Amniotic epithelial cell (primary cell): Measurements from ENCODE around the gene CAPN5.

Experiments
- DNase-seq: peaks from one replicate; pipeline ENCODE4 v3.0.0-alpha.2; 2010; ENCODE audit warnings: low read depth

CAPN5 gene

DNA sequence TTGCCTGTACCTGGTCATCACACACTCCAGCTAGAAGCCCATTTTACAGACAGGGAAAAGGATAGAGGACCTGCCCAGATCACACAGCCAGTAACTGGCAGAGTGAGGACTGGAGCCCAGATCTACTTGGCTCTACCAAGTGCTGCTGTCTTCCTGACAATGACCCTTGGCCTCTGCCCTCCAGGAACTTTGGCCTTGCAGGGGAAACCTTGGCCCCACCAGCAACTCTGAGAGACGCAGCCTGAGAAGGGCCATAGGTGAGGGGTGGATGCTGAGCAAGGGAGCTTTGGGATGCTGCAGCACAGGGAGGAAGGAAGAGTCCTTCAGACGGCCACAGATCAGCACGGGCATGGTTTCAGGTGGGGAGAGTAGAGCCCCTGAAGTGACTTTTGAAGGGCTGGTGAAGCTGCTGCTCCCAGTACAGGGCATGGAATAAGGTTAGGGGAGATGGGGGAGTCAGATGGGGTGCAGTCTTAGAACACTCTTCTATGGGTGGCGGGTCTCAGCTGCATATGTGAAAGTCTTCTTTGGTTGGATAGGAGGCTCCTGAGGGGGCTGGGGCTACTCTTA lies 2.0 kb upstream of the CAPN5 start:
- DNase-seq = no peak

DNA sequence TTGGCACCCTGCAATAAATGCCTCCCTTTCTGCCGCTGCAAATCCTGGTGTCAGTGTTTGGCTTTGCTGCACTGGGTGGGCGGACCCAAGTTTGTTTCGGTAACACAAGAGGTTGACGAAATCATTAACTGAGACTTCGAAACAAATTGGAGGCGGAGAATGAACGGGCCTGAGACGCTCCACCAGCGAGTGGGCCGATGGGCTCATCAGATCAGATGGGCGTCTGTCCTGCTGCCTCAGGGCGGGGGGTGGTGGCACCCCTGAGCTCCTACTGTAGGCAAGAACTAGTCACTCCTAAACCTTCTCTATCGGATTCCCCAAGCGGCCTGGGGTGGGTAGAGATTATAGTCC lies 918 bp upstream of the CAPN5 start:
- DNase-seq = peak; percentile 38

DNA sequence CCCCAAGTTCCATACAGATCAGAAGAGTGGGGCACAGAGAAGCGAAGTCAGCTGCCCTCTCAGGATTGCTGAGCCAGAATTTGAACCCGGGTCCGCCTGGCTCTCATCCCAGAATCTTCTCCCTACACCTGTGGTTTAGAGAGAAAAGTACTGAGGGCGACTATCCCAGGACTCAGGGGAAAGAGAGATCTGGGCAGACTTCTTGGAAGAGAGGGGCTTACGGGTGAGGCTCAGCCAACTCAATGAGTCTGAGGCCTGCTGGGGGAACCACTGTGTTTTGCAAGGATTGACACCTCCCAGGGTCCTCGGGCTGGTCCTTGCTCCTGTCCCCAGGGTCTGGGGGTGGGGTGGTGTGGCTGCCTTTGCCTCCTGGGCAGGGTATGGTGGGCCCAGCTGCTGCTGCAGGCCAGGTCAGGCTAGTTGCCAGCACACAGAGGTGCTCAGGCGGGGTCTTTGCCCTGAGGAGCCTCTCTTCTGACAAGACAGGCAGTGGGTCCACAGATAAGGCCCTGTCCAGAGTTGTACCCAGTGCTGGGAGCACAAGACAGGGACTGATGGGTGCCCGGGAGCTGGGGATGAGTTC lies 1.2 kb downstream of the CAPN5 start:
- no peak for DNase-seq

DNA sequence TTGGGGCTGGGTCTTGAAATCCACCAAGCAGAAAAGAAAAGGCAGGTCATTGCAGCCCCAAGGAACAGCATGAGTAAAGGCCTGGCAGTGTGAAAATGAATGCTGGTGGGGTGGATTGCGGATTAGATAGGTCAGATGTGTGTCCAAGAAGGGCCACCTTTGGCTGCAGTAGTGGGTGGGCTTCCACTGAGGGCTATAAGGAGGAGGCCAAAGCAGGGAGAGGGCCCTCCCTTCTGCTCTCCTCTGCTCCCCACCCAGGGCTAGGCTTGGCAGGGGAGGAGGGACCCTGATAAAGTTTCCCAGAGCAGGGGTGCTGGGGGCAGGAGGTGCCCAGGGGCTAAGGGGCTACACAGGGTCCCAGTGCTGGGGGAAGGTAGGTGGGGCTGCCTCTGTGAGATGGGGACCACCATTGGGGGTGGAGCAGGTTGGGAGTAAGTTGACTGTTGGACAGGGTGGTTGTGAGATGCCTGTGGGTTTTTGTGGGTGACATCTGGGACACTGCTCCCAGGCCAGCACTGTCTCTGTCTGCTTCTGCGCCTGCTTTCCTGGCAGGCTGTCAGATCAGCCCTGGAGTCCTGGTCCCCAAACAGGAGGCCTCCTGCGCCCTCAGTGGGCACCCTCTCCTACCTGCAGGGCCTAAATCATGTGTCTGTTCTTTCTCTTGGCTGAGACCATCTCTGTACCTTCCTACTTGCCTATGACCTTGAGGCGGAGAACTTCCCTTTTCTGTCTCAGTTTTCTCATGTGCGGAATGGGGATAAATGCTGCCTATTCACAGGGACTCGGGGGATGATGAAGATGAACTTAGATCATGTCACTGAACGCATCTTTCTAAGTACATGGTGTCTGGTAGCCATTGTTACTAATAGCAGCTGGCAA lies 1.9 kb downstream of the CAPN5 start:
- no peak for DNase-seq

DNA sequence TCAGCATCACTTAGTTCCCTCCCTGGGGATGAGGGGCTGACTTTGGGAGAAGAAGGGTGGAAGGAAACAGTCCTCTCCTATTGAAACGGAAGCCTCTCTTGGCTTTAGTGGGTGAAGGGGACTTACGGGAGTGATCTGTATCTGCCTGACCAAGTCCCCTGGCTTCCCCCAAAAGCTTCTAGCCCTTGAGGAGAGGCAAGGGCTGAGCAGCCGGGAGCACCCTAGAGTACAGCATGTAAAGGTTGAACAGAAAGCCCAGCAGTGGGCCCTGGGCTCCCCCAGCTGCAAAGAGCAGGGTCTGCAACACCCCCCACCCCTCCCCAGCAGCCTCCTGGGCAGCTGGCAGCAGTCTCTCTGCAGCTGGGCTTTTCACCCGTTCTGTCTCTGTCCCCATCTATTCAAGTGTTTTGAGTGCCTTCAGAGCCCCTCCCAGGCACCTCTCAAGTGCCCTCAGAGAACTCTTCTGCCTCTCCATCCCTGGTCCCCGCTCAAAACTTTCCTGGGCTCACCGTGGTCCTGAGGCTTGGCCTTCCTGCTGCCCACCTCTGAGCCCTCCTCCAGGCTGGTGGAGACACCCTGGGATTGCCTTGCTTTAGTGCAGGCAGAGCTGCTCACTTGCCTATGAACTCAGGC lies 2.7 kb downstream of the CAPN5 start:
- no peak for DNase-seq

DNA sequence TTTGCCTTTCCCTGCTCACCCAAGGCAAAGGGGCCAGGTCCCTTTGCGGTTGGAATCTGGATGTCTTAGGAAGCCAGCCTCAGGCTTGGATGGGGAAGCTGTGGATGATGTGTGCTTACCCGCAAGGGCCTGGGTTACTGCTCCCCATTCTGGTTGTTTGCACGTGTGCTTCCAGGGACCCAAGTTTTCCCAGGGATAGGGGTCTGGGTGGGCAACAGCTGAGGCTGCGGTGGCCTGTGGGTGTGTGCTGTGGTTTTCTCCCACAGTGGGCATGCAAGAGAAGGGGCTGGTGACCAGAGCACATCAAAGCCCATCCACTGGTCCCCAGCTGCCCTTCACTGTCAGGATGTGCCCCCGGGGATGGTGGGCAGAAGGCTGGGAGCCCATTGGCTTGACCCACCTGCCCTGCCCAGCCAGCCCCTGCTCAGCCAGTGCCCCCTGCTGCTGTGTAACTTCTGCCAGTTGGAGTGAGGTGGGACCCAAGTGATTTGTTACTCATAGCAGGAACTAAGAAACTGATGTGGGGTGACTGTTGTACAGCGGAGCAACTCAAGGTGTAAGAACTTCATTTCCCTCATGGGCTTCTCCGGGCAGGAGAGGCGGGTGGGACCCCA lies 3.3 kb downstream of the CAPN5 start:
- no peak for DNase-seq

DNA sequence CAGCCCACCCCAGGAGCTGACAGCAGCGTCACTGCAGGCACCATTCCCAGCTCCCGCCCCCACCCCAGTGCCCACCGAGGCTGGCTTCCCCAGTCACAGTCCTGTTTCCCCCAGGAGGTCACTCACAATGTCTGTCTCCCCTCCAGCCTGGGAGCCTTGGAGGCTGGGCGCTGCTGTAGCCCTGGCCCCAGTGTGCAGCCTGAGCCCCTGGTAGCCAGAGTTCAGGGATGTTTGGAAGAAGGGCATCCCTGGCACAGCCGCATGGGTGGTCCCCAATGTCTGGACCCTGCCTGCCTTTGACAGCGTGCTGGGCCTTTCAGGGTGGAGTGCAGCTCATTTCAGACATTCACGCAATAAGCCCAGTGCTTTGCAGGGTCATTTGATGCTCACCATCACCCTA lies 4.3 kb downstream of the CAPN5 start:
- no peak for DNase-seq

DNA sequence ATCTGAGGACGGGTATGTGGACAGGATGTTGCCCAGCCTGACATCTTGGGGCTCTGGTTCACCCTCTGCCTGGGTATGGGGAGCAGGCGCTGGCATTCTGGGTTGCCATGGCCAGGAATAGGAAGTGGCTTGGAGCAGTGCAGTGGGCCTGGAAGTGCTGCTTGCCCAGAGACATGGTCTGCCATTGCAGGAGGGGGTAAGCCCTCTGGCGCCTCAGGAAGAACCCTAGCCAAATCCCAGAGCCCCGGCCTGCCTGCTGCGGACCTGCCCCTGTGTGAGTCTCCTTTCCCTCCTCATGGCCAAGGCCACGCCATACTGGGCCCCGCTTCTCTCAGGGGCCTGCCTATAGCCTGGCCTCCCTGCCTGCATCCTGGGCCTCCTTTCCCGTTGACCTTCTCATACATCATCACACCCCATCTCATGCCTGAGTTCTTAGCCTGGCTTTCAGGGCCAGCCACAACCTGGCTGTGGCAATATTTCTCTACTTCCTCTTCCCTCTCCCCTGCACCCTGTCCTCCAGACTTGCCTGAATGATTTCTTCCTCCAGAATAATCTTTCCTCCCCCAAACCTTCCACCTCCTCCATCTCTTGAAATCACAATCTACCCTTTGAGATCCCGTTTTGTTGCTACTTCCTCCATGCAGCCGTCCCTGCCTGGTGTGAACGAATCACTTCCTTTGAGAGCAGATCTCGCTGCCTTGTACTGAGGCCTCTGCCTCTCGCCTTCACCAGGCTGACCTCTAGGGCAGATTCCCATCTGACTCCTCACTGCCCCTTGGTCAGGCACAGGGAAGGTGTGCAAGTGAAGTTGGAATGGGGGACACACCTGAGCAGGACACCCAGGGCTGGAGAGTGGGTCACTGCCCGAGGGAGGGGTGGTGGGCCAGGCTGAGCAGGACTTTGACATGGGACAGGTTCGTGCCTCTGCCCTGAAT lies 5.2 kb downstream of the CAPN5 start:
- DNase-seq = peak; percentile 63

DNA sequence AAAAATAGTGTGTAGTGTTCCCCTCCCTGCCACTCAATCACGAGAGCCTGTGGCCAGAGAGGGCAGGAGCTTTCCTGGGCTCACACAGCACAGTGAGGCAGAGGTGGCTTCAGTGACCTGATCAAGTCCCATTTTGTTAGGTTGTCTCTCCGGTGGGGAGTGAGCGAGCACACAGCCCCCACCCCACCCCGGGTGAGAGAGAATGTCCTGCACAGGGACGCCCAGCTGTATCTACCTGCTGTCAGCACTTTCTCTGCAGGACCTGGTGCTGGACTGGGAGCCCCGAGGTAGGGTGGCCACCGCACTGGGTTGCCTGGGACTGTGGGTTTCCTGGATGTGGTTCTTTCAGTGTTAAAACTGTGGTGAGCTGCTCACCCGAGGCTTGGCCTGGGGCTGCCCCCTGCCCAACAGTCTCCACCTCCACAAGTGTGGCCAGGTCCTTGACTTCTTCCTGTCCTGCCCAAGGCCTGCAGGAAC lies 6.1 kb downstream of the CAPN5 start:
- DNase-seq = no peak

DNA sequence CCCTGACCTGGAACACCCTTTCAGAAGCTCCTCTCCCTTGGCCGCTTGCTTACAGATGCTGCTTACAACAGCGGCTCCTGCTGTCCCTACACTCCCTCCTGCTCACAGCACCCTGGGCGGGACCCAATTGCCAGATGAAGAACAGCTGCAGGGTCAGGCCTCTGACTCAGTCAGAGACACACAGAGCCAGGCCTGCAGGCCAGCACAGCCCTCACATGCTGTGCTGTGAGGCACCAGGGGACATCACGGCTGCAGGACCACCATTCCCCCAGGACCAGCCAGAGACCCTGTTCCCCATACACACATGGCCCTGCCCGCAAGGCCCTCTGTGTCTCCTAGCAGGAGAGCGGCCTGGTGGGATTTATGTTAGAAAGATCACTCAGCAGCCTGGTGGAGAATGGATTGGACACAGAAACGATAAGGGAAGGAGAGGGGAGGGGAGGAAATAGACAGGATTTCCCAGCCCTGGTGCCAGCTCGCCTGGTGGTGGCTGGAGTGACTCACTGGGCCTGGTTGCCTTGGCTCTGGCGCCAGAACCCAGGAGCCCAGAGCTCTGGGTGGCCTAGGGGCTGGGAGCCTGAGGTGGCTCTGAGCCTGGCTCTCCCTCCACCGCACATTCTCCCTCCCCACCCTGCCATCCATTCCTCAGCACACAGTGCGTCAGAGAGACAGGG lies 6.7 kb downstream of the CAPN5 start:
- DNase-seq = peak; percentile 88

DNA sequence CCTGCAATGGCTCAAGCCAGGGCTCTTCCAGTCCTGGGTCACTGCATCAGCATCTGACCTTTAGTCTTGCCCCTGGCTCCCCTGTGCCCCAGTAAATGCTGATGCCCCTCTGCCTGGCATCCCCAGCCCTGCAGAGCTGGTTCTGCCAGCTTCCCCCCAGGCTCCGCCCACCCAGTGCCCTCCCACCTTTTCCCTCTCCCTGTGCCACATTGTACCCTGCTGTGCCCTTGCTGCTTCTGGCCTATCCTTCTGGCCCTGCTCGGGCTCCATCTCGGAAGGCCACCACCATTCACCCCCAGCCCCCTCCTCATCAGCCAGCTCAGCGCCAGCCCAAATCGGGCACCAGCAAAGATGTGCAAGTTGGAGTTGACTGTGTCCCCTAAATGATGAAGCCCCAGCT lies 7.4 kb downstream of the CAPN5 start:
- no peak for DNase-seq

DNA sequence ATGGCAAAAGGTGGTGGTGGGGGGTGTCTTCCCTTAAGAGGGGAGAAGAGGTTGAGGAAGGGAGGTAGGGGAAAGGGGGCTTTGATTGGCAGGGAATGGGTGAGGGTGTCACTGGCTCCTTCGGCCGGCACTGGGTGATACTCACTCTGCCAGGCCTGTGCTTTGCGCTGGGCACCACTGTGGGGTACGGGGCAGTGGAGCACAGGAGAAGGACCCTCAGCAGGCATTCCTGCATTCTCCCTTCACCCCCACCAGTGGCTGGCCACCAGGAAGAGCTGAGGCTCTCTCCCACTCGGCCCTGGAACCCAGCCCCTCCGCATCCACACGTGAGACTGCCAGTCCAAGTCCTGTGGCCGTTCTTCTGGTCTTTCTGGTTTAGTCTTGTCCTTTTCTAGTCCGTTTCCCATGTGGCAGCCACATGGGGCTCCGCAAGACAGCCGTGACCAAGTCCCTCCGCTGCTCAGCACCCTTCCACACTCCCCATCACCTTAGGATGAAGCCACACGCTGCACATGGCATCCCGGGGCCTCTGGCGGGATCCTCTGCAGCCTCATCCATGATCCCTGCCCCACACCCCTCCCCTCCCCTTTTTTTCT lies 8.0 kb downstream of the CAPN5 start:
- no peak for DNase-seq

DNA sequence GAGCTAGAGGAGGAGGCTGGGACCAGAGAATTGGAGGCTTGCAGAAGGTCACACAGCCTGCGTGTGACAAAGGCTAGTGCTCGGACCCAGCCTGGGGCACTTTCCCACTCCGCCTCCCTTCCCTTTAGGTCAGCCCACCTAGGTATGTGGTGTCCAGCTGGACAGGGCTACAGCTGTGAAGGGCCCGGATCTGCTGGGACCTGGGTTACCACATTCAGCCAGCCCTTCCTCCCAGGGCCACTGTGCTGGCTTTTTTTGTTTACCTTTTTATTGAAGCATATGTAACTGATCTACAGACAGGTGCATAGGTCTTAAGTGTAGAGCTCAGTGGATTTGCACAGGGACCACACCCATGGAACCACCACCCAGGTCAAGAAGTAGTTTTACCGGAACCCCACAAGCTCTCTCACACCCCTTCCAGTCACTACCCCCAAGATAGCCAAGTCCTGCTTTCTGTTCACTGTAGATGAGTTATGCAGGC lies 8.7 kb downstream of the CAPN5 start:
- DNase-seq = no peak

DNA sequence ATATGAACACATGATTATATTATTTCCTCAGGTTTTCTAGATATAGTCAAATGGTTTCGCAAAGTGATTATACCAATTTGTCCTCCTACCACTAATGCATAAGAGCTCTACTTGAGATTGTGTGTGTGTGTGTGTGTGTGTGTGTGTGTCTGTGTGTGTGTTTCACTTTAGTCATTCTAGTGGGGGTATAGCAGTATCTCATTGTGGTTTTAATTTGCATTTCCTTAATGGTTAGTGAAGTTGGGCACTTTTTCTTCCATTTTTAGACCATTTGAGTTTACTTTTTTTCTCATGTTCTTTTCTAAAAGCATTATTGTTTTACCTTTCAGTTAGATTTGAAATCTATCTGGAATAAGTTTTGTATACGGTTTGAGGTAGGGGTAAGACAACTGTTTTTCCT lies 12.9 kb downstream of the CAPN5 start:
- DNase-seq = no peak

DNA sequence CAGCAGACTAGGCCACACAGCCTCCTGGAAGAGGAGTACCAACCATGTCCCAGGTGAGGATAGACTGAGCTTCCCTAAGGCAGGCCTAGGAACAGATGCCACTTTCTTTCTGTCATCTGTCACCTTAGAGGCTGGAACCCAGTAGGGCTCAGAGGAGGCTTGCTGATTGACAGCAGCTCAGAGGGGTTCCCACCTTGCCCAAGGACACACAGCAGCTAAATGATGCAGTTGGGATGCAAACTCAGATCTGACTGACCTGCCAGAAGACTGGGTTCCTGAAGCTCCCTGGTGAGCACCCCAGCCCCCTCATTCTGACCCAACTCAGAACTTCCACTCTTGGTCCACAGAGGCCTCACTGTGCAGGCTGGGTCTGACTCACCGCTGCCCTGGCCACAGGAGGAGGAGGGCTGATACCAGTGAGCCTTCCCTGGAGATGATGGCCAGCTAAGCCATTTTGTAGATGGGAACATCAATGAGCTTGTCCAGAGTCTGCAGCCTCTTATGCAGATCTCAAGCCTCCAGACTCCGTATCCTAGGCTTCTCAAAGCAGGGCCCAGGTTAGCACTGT lies 14.0 kb downstream of the CAPN5 start:
- peak; percentile 56 for DNase-seq

DNA sequence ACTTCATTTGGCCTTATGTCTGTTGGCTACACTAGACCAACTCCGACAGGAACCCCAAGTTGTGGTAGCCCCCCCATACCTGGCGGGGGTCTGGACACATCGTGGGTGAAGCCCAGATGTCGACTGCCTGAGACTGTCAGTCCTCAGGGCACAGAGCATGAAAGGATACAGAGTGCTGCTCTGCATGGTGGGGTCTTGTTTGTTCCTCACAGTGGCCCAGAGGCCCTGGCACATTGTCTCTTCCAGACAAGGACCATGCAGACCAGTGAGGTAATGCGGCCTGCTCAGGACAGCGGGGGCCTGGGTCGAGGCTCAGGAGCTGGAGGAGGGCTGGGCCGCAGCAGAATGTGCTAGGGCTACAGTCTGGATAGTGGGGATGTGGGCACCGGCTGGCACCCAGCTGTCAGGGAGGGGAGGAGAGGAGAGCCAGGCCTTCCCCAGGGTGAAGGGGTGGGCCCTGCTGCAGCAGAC lies 14.6 kb downstream of the CAPN5 start:
- no peak for DNase-seq

DNA sequence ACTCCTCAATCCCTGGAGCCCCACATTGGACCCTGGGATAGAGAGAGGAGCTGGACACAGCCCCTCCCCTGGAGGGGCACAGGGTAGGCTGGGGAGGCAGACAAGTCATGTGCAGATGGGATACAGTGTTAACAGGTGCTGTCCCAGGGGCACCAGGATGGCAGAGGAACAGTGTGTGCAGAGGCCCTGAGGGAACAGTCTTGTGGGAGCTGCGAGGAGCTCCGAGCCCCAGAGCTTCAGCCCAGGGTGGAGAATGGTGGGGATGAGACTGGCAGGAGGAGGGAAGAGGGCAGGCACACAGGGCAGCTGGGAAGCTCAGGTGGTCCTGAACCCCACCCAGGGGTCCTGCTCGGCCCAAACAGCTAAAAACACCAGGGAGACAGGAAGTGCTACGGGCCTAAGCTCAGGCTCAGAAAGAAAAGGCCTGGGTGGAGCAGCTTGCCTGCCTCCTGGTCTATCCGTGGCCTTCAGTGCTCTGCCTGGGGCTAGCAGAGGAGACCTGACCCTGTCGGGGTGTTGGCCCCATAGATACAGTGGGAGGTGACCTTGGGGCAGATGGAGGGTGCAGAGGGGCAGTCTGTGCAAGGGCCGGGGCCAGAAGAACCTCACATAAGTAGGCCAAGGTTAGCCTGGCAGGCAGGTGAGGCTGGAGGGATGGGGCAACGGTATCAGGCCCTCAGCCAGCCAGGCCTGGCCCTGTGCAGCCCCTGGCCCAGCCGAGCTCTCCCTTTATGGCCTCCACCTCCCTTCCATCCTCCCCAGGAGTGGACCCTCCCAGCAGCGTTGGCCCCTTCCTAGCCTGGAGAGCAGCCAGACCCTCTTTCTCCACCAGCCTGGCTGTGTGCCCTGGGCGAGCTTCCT lies 15.4 kb downstream of the CAPN5 start:
- DNase-seq = no peak

DNA sequence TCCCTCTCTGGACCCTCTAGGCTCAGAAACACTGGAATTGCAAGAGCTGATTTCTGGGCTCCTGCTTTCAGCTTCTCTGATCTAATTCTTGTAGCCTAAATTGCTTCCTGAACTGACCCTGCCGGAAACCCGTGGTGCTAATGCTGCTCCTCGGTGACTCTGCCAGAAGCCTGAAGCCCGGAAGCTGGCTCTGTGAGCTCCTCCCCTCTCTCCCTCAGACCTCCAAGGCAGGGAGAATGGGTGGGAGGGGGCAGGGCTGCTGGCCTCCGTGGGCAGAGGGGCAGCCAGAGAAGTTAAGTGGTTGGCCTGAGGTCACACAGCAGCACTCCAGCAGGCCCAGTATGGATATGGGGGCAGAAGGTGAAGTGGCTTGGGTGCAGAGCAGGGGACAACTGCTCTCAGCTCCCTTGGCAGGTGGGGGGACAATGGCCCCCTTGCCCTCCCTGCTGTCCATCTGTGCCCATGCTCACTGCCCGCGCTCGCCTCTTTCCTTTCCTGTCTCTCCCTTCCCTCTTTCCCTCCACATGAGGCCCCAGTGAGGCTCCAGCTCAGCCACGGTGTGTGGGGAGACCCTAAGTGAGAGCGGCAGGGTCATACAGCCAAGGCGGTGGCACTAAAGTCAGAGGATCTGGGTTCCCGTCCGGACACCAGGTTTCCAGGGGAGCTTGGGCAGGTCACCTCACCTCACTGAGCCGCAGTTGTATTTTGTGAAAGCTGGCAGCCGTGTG lies 16.2 kb downstream of the CAPN5 start:
- peak; percentile 25 for DNase-seq
